Measurements from ENCODE around the gene CCDC27.

GRCh38 chr1:3762873-3763228 is 10.6 kb downstream of the CCDC27 start:
- TF ChIP-seq CTCF (IDR thresholded peaks at IDR 0.05) = no peak
- no peak for TF ChIP-seq POLR2AphosphoS5 (IDR thresholded peaks at IDR 0.05)

Measured in esophagus muscularis mucosa (tissue), 3 donors.